Mesenchymal stem cell (in vitro differentiated cells and primary cell): ENCODE data around the gene SMIM29.

Source experiments
- DNase-seq: peaks from one replicate; pipeline ENCODE4 v3.0.0-alpha.2; 2013
- H2AFZ ChIP-seq: one replicate; pipeline ENCODE4 v1.6.1; 2013; ENCODE audit warnings: low read depth, mild to moderate bottlenecking, control low read depth, inconsistent platforms, low read length, moderate library complexity
- H2AK5ac ChIP-seq: 2 replicates; pipeline ENCODE4 v1.6.1; 2013; ENCODE audit warnings: low read length, moderate library complexity, mild to moderate bottlenecking, inconsistent platforms; ENCODE audit not compliant: severe bottlenecking
- H2BK120ac ChIP-seq: one replicate; pipeline ENCODE4 v1.6.1; 2013; ENCODE audit warnings: low read depth, mild to moderate bottlenecking, inconsistent platforms, low read length, moderate library complexity
- H2BK12ac ChIP-seq, 2 experiments: one replicate each; pipeline ENCODE4 v1.6.1; 2013; ENCODE audit warnings: inconsistent platforms in 2 of 2, low read length in 2 of 2, mild to moderate bottlenecking in 2 of 2, moderate library complexity in 2 of 2, control low read depth in 1 of 2
- H2BK15ac ChIP-seq: one replicate; pipeline ENCODE4 v1.6.1; 2013; ENCODE audit warnings: mild to moderate bottlenecking, low read depth, inconsistent platforms; ENCODE audit not compliant: poor library complexity, severe bottlenecking
- H2BK5ac ChIP-seq: 2 replicates; pipeline ENCODE4 v1.6.1; 2013; ENCODE audit warnings: low read depth, mild to moderate bottlenecking, low read length, control low read depth, inconsistent platforms; ENCODE audit not compliant: poor library complexity, severe bottlenecking
- H3K14ac ChIP-seq, 2 experiments: one replicate each; pipeline ENCODE4 v1.6.1; 2013; ENCODE audit warnings: inconsistent platforms in 2 of 2, low read length in 2 of 2, control low read depth in 1 of 2, mild to moderate bottlenecking in 1 of 2, moderate library complexity in 1 of 2
- H3K18ac ChIP-seq, 2 experiments: one replicate each; pipeline ENCODE4 v1.6.1; 2013; ENCODE audit warnings: inconsistent platforms in 2 of 2, low read length in 2 of 2, control low read depth in 1 of 2, low read depth in 1 of 2, mild to moderate bottlenecking in 1 of 2
- H3K23ac ChIP-seq, 2 experiments: one replicate each; pipeline ENCODE4 v1.6.1; 2013; ENCODE audit warnings: inconsistent platforms in 2 of 2, low read length in 2 of 2, mild to moderate bottlenecking in 2 of 2, moderate library complexity in 2 of 2, control low read depth in 1 of 2
- H3K27ac ChIP-seq: 2 replicates; pipeline ENCODE4 v1.5.1; 2013; ENCODE audit warnings: mild to moderate bottlenecking, moderate library complexity, low read length, control low read depth, inconsistent platforms; ENCODE audit not compliant: poor library complexity, severe bottlenecking
- H3K27me3 ChIP-seq, 2 experiments: 2 replicates each; pipeline versions ENCODE4 v1.6.1 to v1.7.0; 2013; ENCODE audit warnings: low read length in 2 of 2, mild to moderate bottlenecking in 2 of 2, moderate library complexity in 2 of 2, control low read depth in 1 of 2, inconsistent platforms in 1 of 2; ENCODE audit not compliant: control insufficient read depth in 1 of 2, insufficient read depth in 1 of 2
- H3K36me3 ChIP-seq, 2 experiments: 2 replicates each; pipeline versions ENCODE4 v1.6.1 to v1.7.0; 2013; ENCODE audit warnings: low read length in 2 of 2, control low read depth in 1 of 2, inconsistent platforms in 1 of 2, low read depth in 1 of 2, mild to moderate bottlenecking in 1 of 2; ENCODE audit not compliant: insufficient read depth in 2 of 2, control insufficient read depth in 1 of 2
- H3K4ac ChIP-seq, 2 experiments: one replicate each; pipeline ENCODE4 v1.6.1; 2013; ENCODE audit warnings: inconsistent platforms in 2 of 2, low read length in 2 of 2, mild to moderate bottlenecking in 2 of 2, moderate library complexity in 2 of 2, control low read depth in 1 of 2, low read depth in 1 of 2
- H3K4me1 ChIP-seq: 2 replicates; pipeline ENCODE4 v1.6.1; 2013; ENCODE audit warnings: low read depth, low read length, control low read depth; ENCODE audit not compliant: control insufficient read depth, insufficient read depth
- H3K4me2 ChIP-seq: 2 replicates; pipeline ENCODE4 v1.6.1; 2013; ENCODE audit warnings: low read length, mild to moderate bottlenecking, inconsistent platforms; ENCODE audit not compliant: poor library complexity, severe bottlenecking
- H3K4me3 ChIP-seq, 2 experiments: 2 replicates each; pipeline versions ENCODE4 v1.5.1 to v1.7.0; 2013; ENCODE audit warnings: low read length in 2 of 2, mild to moderate bottlenecking in 2 of 2, control low read depth in 1 of 2, low read depth in 1 of 2; ENCODE audit not compliant: insufficient read depth in 1 of 2
- H3K79me1 ChIP-seq: replicated peaks from 2 replicates; pipeline ENCODE4 v1.6.1; 2013; ENCODE audit warnings: mild to moderate bottlenecking, control low read depth, low read length, inconsistent platforms; ENCODE audit not compliant: poor library complexity, severe bottlenecking
- H3K9ac ChIP-seq: 2 replicates; pipeline ENCODE4 v1.7.0; 2013; ENCODE audit warnings: mild to moderate bottlenecking, low read length, moderate library complexity
- H3K9me3 ChIP-seq: 2 replicates; pipeline ENCODE4 v1.7.0; 2013; ENCODE audit warnings: mild to moderate bottlenecking, low read length; ENCODE audit not compliant: control insufficient read depth
- H4K8ac ChIP-seq: one replicate; pipeline ENCODE4 v1.6.1; 2013; ENCODE audit warnings: inconsistent platforms, mild to moderate bottlenecking, low read length, moderate library complexity
- H4K91ac ChIP-seq: one replicate; pipeline ENCODE4 v1.6.1; 2013; ENCODE audit warnings: mild to moderate bottlenecking, low read length, inconsistent platforms
- WGBS: methylation state at CpG from one replicate; pipeline ENCODE4 v1.1.7; 2013; ENCODE audit warnings: mixed read lengths; 5-methylcytosine and 5-hydroxymethylcytosine counted together

The SMIM29 gene

DNA sequence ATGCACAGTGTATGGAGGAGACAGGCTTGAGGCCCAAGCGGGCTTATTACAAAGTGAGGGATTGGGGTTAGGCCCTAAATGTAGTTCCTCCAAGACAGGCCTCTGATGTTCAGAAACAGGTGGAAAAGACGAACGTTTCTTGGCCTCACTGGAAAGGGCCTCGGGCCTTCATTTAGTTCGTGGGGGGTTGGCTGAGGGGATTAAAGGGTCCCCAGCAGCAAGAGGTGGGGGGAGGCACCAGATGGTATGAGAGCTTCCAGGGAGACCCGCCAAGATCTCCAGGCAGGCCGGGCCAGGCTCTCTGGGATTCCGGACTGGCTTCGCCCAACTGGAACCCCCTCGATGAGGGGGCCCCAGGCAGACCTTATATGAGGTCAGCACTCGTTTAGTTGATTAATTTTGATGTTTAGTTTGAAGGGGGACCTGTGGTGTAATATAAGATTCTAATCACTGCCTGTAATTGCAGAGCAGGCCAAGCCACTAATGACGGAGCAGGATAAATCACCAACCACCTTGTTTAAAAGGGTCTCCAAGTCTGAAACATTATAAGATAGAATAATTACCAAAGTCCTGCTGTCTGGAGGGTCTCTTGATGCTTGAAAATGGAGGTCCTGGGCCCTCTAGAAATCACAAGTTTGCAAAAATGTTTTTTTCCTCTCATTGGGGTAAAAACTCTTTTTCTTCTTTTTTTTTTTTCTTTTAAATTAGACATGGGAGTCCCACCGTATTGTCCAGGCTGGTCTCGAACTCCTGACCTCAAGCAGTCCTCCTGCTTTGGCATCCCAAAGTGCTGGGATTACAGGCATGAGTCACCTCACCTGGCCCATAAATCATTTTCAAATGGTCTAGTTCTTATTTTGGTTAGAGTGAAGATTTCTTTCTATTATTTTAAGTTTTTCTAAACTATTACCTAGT lies 10.0 kb downstream of the SMIM29 start:
- H2BK15ac ChIP-seq, result peak overlapping the region; percentile 77
- H3K79me1 ChIP-seq, result no peaks in the 10 kb centered on the region
- peak overlapping the region in 1 of 2 experiments; percentile 24 for H3K23ac ChIP-seq
- peaks cover 19 to 42% of the 10 kb centered on the region in 2 experiments for H3K36me3 ChIP-seq
- H2AFZ ChIP-seq, result no peak overlapping the region
- no peak for DNase-seq
- no peak overlapping the region for H2BK12ac ChIP-seq
- peak overlapping the region; percentile 59 for H4K91ac ChIP-seq
- H3K27me3 ChIP-seq, result no peaks in the 10 kb centered on the region
- peak overlapping the region; percentile 34 for H3K27ac ChIP-seq
- H3K4ac ChIP-seq, result peak overlapping the region in 1 of 2 experiments; percentile 89
- H3K18ac ChIP-seq, result peak overlapping the region; percentile 45 to 62
- H3K9ac ChIP-seq, result peak overlapping the region; percentile 86
- no peaks in the 10 kb centered on the region for H3K9me3 ChIP-seq
- peak overlapping the region; percentile 60 for H2AK5ac ChIP-seq
- peak overlapping the region in 1 of 2 experiments; percentile 86 for H3K4me3 ChIP-seq
- H4K8ac ChIP-seq, result peak overlapping the region; percentile 76
- peak overlapping the region; percentile 96 for H3K4me2 ChIP-seq
- peak overlapping the region; percentile 59 for H2BK5ac ChIP-seq
- peak overlapping the region; percentile 38 to 58 for H3K14ac ChIP-seq
- 12% methylated on average over 13 of the region's 14 CpGs for WGBS
- peak overlapping the region; percentile 74 for H2BK120ac ChIP-seq
- peaks cover 47% of the 10 kb centered on the region for H3K4me1 ChIP-seq

DNA sequence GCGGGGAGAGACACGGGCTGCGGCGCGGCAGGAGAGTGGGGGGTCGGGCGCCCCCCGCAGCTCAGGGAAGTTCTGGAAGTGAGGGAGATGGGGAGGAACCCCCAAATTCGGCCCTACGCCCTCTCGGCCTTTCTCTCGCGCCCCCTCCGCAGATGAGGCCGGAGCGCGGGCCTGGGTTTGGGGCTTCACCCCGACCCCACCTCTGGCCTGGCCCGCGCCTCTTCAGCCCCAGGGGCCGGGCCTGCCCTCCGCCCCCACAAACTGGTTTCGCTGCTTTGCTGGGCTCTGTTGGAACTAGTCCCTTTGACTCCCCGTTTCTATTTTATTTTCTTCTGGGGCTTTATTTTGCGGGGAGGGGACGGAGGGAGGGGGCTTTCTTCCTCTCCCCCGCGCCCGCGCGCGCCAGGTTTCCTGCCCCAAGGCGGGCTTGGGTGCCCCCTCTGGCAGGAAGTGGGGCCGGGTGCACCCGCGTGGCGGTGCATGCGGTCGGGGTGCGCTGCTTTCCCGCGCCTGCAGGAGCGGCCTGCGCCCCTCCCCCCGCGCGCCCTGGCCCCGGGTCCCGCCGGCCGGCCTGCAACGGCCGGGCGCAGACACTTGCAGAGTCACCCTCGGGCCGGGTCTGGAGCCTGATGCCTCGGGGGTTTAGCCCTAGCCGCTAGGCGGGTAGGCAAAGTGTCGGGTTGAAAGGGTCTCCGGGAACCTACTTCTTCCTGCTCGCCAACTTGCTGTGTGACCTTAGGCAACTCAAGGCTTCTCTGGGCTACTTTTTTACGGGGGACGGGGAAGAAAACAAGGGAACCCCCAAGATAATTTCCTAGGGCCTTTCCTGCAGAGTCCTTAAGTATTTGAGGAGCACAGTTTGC lies 10.9 kb downstream of the SMIM29 start:
- peak overlapping the region; percentile 60 for H2AK5ac ChIP-seq
- WGBS, result under 1% methylated on average over 49 of the region's 64 CpGs
- peak overlapping the region; percentile 80 to 86 for H3K4me3 ChIP-seq
- peak overlapping the region; percentile 80 for H4K91ac ChIP-seq
- peak overlapping the region; percentile 63 for H2BK5ac ChIP-seq
- peak overlapping the region in 1 of 2 experiments; percentile 83 for H3K14ac ChIP-seq
- H2BK15ac ChIP-seq, result peak overlapping the region; percentile 78
- H3K4me1 ChIP-seq, result peaks cover 40% of the 10 kb centered on the region
- peak overlapping the region; percentile 96 for H3K4me2 ChIP-seq
- H4K8ac ChIP-seq, result peak overlapping the region; percentile 71
- peak overlapping the region; percentile 86 for H3K9ac ChIP-seq
- H3K79me1 ChIP-seq, result no peaks in the 10 kb centered on the region
- H3K36me3 ChIP-seq, result peaks cover 19 to 34% of the 10 kb centered on the region in 2 experiments
- no peaks in the 10 kb centered on the region for H3K9me3 ChIP-seq
- no peaks in the 10 kb centered on the region for H3K27me3 ChIP-seq
- peak overlapping the region; percentile 82 to 91 for H3K18ac ChIP-seq
- peak overlapping the region; percentile 34 for H3K27ac ChIP-seq
- peak overlapping the region in 1 of 2 experiments; percentile 43 for H2BK12ac ChIP-seq
- peak overlapping the region; percentile 32 for H2AFZ ChIP-seq
- H3K4ac ChIP-seq, result peak overlapping the region; percentile 68 to 89
- peak; percentile 59 for DNase-seq
- peak overlapping the region; percentile 74 for H2BK120ac ChIP-seq
- H3K23ac ChIP-seq, result peak overlapping the region in 1 of 2 experiments; percentile 97

GRCh38 chr6:34237316-34237721 lies 11.5 kb downstream of the SMIM29 start:
- H2AFZ ChIP-seq, result no peak overlapping the region
- no peak overlapping the region for H2AK5ac ChIP-seq
- H3K27ac ChIP-seq, result no peak overlapping the region
- no peaks in the 10 kb centered on the region for H3K27me3 ChIP-seq
- no peak overlapping the region for H2BK5ac ChIP-seq
- H3K4me2 ChIP-seq, result peak overlapping the region; percentile 96
- H3K4me3 ChIP-seq, result peak overlapping the region; percentile 80 to 86
- peak overlapping the region; percentile 20 for H4K8ac ChIP-seq
- 8% methylated on average over 4 of the region's 78 CpGs for WGBS
- H3K14ac ChIP-seq, result peak overlapping the region in 1 of 2 experiments; percentile 83
- peak overlapping the region; percentile 86 for H3K9ac ChIP-seq
- H3K4ac ChIP-seq, result peak overlapping the region; percentile 68 to 89
- H3K36me3 ChIP-seq, result peaks cover 16 to 27% of the 10 kb centered on the region in 2 experiments
- peak overlapping the region; percentile 74 for H2BK120ac ChIP-seq
- H3K23ac ChIP-seq, result peak overlapping the region in 1 of 2 experiments; percentile 97
- H4K91ac ChIP-seq, result peak overlapping the region; percentile 80
- no peaks in the 10 kb centered on the region for H3K9me3 ChIP-seq
- no peak for DNase-seq
- H3K4me1 ChIP-seq, result peaks cover 34% of the 10 kb centered on the region
- peak overlapping the region in 1 of 2 experiments; percentile 43 for H2BK12ac ChIP-seq
- no peaks in the 10 kb centered on the region for H3K79me1 ChIP-seq
- no peak overlapping the region for H2BK15ac ChIP-seq
- peak overlapping the region; percentile 82 to 91 for H3K18ac ChIP-seq
